ENCODE measurements around the gene C16orf78.

C16orf78 gene

GRCh38 chr16:49366669-49367068, 6.9 kb upstream of the C16orf78 start:
- Histone ChIP-seq H3K27me3 (ENCODE audit: control insufficient read depth, insufficient read depth, low read length) (no peaks in the 10 kb centered on the region), H3K9ac (no peak overlapping the region), H3K4me2 (ENCODE audit: low read length) (no peak overlapping the region), H3K9me3 (ENCODE audit: control insufficient read depth, low read length) (no peaks in the 10 kb centered on the region), H3K4me3 (ENCODE audit: low read depth, low read length) (no peak overlapping the region), H3K36me3 (ENCODE audit: control insufficient read depth, insufficient read depth, low read length) (no peaks in the 10 kb centered on the region), H3K4me1 (peaks cover 6% of the 10 kb centered on the region), H3K79me2 (no peaks in the 10 kb centered on the region), H2AFZ (no peak overlapping the region), H3K27ac (no peak overlapping the region)
- no peak for TF ChIP-seq CTCF (IDR thresholded peaks at IDR 0.05)

GRCh38 chr16:49369651-49370611, 3.7 kb upstream of the C16orf78 start:
- TF ChIP-seq CTCF (IDR thresholded peaks at IDR 0.05): no peak
- peaks cover 6% of the 10 kb centered on the region for H3K4me1 ChIP-seq
- no peaks in the 10 kb centered on the region for H3K27me3 ChIP-seq (ENCODE audit: control insufficient read depth, insufficient read depth, low read length)
- H3K36me3 ChIP-seq (ENCODE audit: control insufficient read depth, insufficient read depth, low read length): no peaks in the 10 kb centered on the region
- no peak overlapping the region for H3K4me2 ChIP-seq (ENCODE audit: low read length)
- no peaks in the 10 kb centered on the region for H3K9me3 ChIP-seq (ENCODE audit: control insufficient read depth, low read length)
- no peak overlapping the region for H3K9ac ChIP-seq
- no peak overlapping the region for H3K4me3 ChIP-seq (ENCODE audit: low read depth, low read length)
- no peak overlapping the region for H2AFZ ChIP-seq
- H3K79me2 ChIP-seq: no peaks in the 10 kb centered on the region
- no peak overlapping the region for H3K27ac ChIP-seq

- Histone ChIP-seq H3K27me3 (ENCODE audit: control insufficient read depth, insufficient read depth, low read length) (no peaks in the 10 kb centered on the region), H3K79me2 (no peaks in the 10 kb centered on the region), H3K4me3 (ENCODE audit: low read depth, low read length) (no peak overlapping the region), H3K9ac (no peak overlapping the region), H3K9me3 (ENCODE audit: control insufficient read depth, low read length) (no peaks in the 10 kb centered on the region), H3K4me1 (no peaks in the 10 kb centered on the region), H3K27ac (no peak overlapping the region), H3K36me3 (ENCODE audit: control insufficient read depth, insufficient read depth, low read length) (no peaks in the 10 kb centered on the region), H3K4me2 (ENCODE audit: low read length) (no peak overlapping the region), H2AFZ (no peak overlapping the region)
- no peak for TF ChIP-seq CTCF (IDR thresholded peaks at IDR 0.05)
Observed at GRCh38 chr16:49376206-49376605, 2.6 kb downstream of the C16orf78 start.

GRCh38 chr16:49377196-49377755, 3.7 kb downstream of the C16orf78 start:
- no peaks in the 10 kb centered on the region for H3K4me1 ChIP-seq
- no peak for TF ChIP-seq CTCF (IDR thresholded peaks at IDR 0.05)
- H3K27me3 ChIP-seq (ENCODE audit: control insufficient read depth, insufficient read depth, low read length): no peaks in the 10 kb centered on the region
- no peak overlapping the region for H3K4me3 ChIP-seq (ENCODE audit: low read depth, low read length)
- H3K9ac ChIP-seq: no peak overlapping the region
- H3K36me3 ChIP-seq (ENCODE audit: control insufficient read depth, insufficient read depth, low read length): no peaks in the 10 kb centered on the region
- no peak overlapping the region for H3K27ac ChIP-seq
- no peak overlapping the region for H3K4me2 ChIP-seq (ENCODE audit: low read length)
- no peaks in the 10 kb centered on the region for H3K9me3 ChIP-seq (ENCODE audit: control insufficient read depth, low read length)
- H3K79me2 ChIP-seq: no peaks in the 10 kb centered on the region
- no peak overlapping the region for H2AFZ ChIP-seq
